Lower leg skin (tissue), 4 donors: ENCODE measurements around the gene MOK. TPM values are rescaled to one million over a fixed set of nuclear protein-coding genes. Genes with fewer than 3 reads are reported as not detected.

Source experiments
- DNase-seq, 2 donors: peaks; one replicate each; pipeline ENCODE4 v3.0.0-alpha.2; 2019; ENCODE audit warnings: low spot score in 2 of 2
- H3K4me3 ChIP-seq: fragments of 200-600 bp; sonication (generic); 2 replicates; pipeline ENCODE4 v1.5.1; 2017; ENCODE audit warnings: mild to moderate bottlenecking, low read depth; ENCODE audit not compliant: poor library complexity, severe bottlenecking
- POLR2A ChIP-seq, 2 donors: fragments of 450-650 bp; IDR thresholded peaks; one replicate each; pipeline ENCODE4 v1.6.1; 2016 to 2017; ENCODE audit warnings: antibody characterized with exemption in 2 of 2, mild to moderate bottlenecking in 1 of 2, moderate library complexity in 1 of 2
- WGBS, 2 donors: methylation state at CpG; one replicate each; pipeline ENCODE4 v1.1.5; 2018; 5-methylcytosine and 5-hydroxymethylcytosine counted together
- intact Hi-C: fragments of 100-400 bp; cut with DNase I; formaldehyde crosslinking; loops from one replicate; pipeline ENCODE4 v1.15.0; 2023; ENCODE audit warnings: low total_unique reads
- total RNA-seq, 4 donors: library from RNA; depleted of rRNA; stranded (reverse); fragments of >200 nt; gene quantifications; one replicate each; pipeline ENCODE4 v1.1.0, GENCODE V29; 2016
- TF ChIP-seq, protein P1 (sequence below), 3 donors: fragments of 450-650 bp; IDR thresholded peaks; one replicate each; pipeline ENCODE4 v1.5.1; 2016; ENCODE audit warnings: antibody characterized with exemption in 3 of 3, mild to moderate bottlenecking in 3 of 3, moderate library complexity in 2 of 3

Gene MOK
- total RNA-seq, 4 donors from 2014 or later: 2.1 to 12.2 (median 7.8) TPM

- TF ChIP-seq POLR2A (IDR thresholded peaks at IDR 0.05): no peak
- TF ChIP-seq, protein P1, sequence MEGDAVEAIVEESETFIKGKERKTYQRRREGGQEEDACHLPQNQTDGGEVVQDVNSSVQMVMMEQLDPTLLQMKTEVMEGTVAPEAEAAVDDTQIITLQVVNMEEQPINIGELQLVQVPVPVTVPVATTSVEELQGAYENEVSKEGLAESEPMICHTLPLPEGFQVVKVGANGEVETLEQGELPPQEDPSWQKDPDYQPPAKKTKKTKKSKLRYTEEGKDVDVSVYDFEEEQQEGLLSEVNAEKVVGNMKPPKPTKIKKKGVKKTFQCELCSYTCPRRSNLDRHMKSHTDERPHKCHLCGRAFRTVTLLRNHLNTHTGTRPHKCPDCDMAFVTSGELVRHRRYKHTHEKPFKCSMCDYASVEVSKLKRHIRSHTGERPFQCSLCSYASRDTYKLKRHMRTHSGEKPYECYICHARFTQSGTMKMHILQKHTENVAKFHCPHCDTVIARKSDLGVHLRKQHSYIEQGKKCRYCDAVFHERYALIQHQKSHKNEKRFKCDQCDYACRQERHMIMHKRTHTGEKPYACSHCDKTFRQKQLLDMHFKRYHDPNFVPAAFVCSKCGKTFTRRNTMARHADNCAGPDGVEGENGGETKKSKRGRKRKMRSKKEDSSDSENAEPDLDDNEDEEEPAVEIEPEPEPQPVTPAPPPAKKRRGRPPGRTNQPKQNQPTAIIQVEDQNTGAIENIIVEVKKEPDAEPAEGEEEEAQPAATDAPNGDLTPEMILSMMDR (IDR thresholded peaks at IDR 0.05): no peak
- intact Hi-C loops: no loop called here
- H3K4me3 ChIP-seq: no peak overlapping the region
- no peak for DNase-seq
- WGBS, 2 donors: 95% methylated on average over 10 of the region's 10 CpGs
These were observed 92.1 kb downstream of the MOK start for GRCh38 chr14:102212845-102213244.

GRCh38 chr14:102212356-102212755, 92.6 kb downstream of the MOK start:
- DNase-seq: no peak
- H3K4me3 ChIP-seq: no peak overlapping the region
- TF ChIP-seq, protein P1 (IDR thresholded peaks at IDR 0.05): no peak
- no peak for TF ChIP-seq POLR2A (IDR thresholded peaks at IDR 0.05)
- 88% methylated on average over 8 of the region's 8 CpGs for WGBS, 2 donors
- intact Hi-C loops: no loop called here

DNA sequence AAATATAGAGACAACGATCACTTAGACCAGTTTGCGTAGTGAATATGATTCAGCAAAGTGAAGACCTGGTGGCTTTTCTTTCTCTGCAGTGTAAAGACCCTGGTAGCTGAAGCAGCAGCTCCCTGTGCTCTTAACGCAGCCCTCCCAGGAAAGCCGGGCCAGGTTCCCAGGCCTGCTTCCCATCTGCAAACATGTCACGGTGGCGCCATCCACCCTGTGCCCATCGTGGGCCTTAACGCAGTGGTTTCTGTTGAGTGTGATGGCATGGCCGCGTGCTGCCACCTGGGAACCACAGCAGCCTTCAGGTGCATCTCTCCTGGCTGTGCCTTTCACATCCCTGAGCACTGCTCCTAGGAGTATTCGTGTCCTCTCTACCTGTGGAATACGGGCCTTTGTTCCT, 93.7 kb downstream of the MOK start:
- 91 to 94% methylated on average over 12 of the region's 12 CpGs for WGBS, 2 donors
- no peak overlapping the region for H3K4me3 ChIP-seq
- no peak for TF ChIP-seq POLR2A (IDR thresholded peaks at IDR 0.05)
- TF ChIP-seq, protein P1 (IDR thresholded peaks at IDR 0.05): no peak
- DNase-seq: no peak
- intact Hi-C loops: no loop called here

DNA sequence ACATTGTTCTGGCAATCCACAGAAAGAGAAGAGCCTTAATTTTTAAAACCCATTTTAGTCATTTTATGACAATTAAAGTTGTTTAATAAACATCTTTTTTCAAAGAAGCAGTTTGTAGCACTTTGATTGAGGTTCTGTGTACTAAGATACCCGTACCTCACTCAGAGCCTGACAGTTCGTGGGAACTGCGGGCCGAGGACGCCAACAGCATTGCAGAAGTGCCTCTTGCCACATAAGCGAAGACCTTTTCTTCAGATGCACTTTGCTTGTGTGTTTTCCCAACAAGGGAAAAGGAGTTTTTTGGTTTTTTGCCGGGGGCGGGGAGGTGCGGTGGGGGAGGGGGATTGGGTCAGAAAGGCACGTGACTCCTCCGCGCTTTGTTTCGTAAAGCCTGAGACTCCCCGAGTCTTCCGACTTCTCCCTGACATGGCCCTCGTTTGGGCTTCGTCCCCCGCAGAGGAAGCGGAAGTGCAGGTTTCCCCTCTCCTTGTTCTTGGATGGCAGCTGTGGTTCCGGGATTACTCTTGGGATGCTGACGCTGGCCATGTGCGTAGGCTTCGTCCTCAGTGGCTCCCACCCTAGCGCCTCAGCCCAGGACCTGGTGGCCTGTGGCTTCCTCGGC, 94.4 kb downstream of the MOK start:
- intact Hi-C loops: no loop called here
- no peak for DNase-seq
- TF ChIP-seq, protein P1 (IDR thresholded peaks at IDR 0.05): no peak
- TF ChIP-seq POLR2A (IDR thresholded peaks at IDR 0.05): no peak
- whole genome bisulfite sequencing, 2 donors: 90 to 93% methylated on average over 25 of the region's 25 CpGs
- no peak overlapping the region for H3K4me3 ChIP-seq

GRCh38 chr14:102209224-102209966, 95.6 kb downstream of the MOK start:
- intact Hi-C loops: no loop called here
- no peak for DNase-seq
- WGBS, 2 donors: 73 to 77% methylated on average over 19 of the region's 19 CpGs
- TF ChIP-seq, protein P1 (IDR thresholded peaks at IDR 0.05): no peak
- TF ChIP-seq POLR2A (IDR thresholded peaks at IDR 0.05): no peak
- no peak overlapping the region for H3K4me3 ChIP-seq
